GM12872 (cell line): ENCODE results near the gene ACTL10.

Experiments
- CTCF ChIP-seq: IDR thresholded peaks from 3 replicates; pipeline ENCODE4 v1.5.1; 2011; ENCODE audit warnings: low read depth, mild to moderate bottlenecking, low read length, moderate library complexity; ENCODE audit not compliant: insufficient read depth

Gene ACTL10

GRCh38 chr20:33697129-33697528 lies 30.4 kb downstream of the ACTL10 start:
- no peak for TF ChIP-seq CTCF

- TF ChIP-seq CTCF, result no peak
Observed at GRCh38 chr20:33701629-33702450, 35.1 kb downstream of the ACTL10 start.

GRCh38 chr20:33702861-33703260 lies 36.1 kb downstream of the ACTL10 start:
- TF ChIP-seq CTCF, result no peak

- TF ChIP-seq CTCF, result no peak
Observed at GRCh38 chr20:33703498-33704137, 36.9 kb downstream of the ACTL10 start.

GRCh38 chr20:33704197-33704924 lies 37.6 kb downstream of the ACTL10 start:
- no peak for TF ChIP-seq CTCF

GRCh38 chr20:33707668-33708067 lies 40.9 kb downstream of the ACTL10 start:
- TF ChIP-seq CTCF, result no peak

- no peak for TF ChIP-seq CTCF
Observed at GRCh38 chr20:33709398-33709797, 42.7 kb downstream of the ACTL10 start.
